GM10266 (cell line): ENCODE data around the gene HYKK.

ENCODE experiments used
- DNase-seq: peaks from one replicate; pipeline ENCODE4 v3.0.0; 2012; ENCODE audit errors: extremely low spot score
- TF ChIP-seq, protein P1 (sequence below): IDR thresholded peaks from 2 replicates; pipeline ENCODE4 v1.5.1; 2012; ENCODE audit warnings: mild to moderate bottlenecking, low read depth; ENCODE audit not compliant: control insufficient read depth, insufficient read depth; ENCODE audit errors: missing control alignments

The HYKK gene

GRCh38 chr15:78570710-78571109 lies 63.3 kb downstream of the HYKK start:
- no peak for DNase-seq
- TF ChIP-seq, protein P1, sequence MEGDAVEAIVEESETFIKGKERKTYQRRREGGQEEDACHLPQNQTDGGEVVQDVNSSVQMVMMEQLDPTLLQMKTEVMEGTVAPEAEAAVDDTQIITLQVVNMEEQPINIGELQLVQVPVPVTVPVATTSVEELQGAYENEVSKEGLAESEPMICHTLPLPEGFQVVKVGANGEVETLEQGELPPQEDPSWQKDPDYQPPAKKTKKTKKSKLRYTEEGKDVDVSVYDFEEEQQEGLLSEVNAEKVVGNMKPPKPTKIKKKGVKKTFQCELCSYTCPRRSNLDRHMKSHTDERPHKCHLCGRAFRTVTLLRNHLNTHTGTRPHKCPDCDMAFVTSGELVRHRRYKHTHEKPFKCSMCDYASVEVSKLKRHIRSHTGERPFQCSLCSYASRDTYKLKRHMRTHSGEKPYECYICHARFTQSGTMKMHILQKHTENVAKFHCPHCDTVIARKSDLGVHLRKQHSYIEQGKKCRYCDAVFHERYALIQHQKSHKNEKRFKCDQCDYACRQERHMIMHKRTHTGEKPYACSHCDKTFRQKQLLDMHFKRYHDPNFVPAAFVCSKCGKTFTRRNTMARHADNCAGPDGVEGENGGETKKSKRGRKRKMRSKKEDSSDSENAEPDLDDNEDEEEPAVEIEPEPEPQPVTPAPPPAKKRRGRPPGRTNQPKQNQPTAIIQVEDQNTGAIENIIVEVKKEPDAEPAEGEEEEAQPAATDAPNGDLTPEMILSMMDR: no peak

GRCh38 chr15:78571382-78571781 lies 64.0 kb downstream of the HYKK start:
- no peak for DNase-seq
- TF ChIP-seq, protein P1: no peak

DNA sequence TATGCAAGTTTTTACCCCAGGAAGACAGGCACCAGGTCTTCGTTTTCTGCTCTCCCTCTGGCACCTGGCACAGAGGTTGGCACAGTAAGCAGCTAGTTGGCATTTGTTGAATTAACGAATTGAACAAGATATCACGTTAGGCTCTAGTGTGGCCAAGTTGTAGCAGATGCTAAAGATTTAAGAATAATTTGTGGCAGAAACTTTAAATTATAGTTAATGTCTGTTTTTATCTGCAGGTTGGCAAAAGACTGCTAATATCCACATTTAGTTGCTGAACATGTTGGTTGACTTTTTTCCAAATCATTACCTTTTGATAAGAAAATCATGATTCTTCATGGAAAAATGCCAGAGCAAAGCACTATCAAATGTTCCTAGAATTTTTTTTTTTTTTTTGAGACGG lies 66.0 kb downstream of the HYKK start:
- DNase-seq: no peak
- TF ChIP-seq, protein P1: no peak

- DNase-seq: no peak
- TF ChIP-seq, protein P1: no peak
Observed at GRCh38 chr15:78574944-78575343, 67.6 kb downstream of the HYKK start.
